SU-DHL-6 (cell line): ENCODE measurements around the gene CPT1C.

Source experiments
- CTCF ChIP-seq: fragments of 200-600 bp; sonication (generic); IDR thresholded peaks from one replicate; pipeline ENCODE4 v1.5.1; 2017; ENCODE audit warnings: antibody characterized with exemption, mild to moderate bottlenecking, low read length, moderate library complexity; ENCODE audit not compliant: insufficient read depth, poor library complexity, severe bottlenecking
- EZH2phosphoT487 ChIP-seq: fragments of 200-600 bp; sonication (generic), shearing (Covaris generic); conservative IDR thresholded peaks from 2 replicates; pipeline ENCODE4 v1.6.1; 2018; ENCODE audit warnings: mild to moderate bottlenecking, antibody characterized with exemption, low read length, moderate library complexity, mixed read lengths

GRCh38 chr19:49656456-49657109, 34.3 kb upstream of the CPT1C start:
- TF ChIP-seq CTCF (no peak), EZH2phosphoT487 (no peak)
